IMR-90 (cell line): ENCODE results near the gene ANKRD55.

ENCODE experiments used
- BHLHE40 ChIP-seq: fragments of 150-350 bp; IDR thresholded peaks from 2 replicates; pipeline ENCODE4 v1.6.1; 2016; ENCODE audit warnings: mild to moderate bottlenecking, low read depth, low read length
- CEBPB ChIP-seq: IDR thresholded peaks from 2 replicates; pipeline ENCODE4 v1.6.1; 2012; ENCODE audit warnings: low read depth, low read length, improper control_type of control experiment
- FOS ChIP-seq: fragments of 150-350 bp; IDR thresholded peaks from 2 replicates; pipeline ENCODE4 v1.6.1; 2016; ENCODE audit warnings: low read depth, low read length
- MAFK ChIP-seq: IDR thresholded peaks from 2 replicates; pipeline ENCODE4 v1.6.1; 2012; ENCODE audit warnings: low read depth, low read length, improper control_type of control experiment
- MAZ ChIP-seq: IDR thresholded peaks from 2 replicates; pipeline ENCODE4 v1.6.1; 2012; ENCODE audit warnings: low read depth, mild to moderate bottlenecking, low read length, improper control_type of control experiment, moderate library complexity, borderline replicate concordance
- MXI1 ChIP-seq: IDR thresholded peaks from 2 replicates; pipeline ENCODE4 v1.6.1; 2012; ENCODE audit warnings: low read depth, mild to moderate bottlenecking, low read length, moderate library complexity, borderline replicate concordance
- POLR2A ChIP-seq: IDR thresholded peaks from 2 replicates; pipeline ENCODE4 v1.6.1; 2012; ENCODE audit warnings: mild to moderate bottlenecking, low read depth, low read length
- RAD21 ChIP-seq: IDR thresholded peaks from 2 replicates; pipeline ENCODE4 v1.6.1; 2012; ENCODE audit warnings: low read length, improper control_type of control experiment
- RCOR1 ChIP-seq: IDR thresholded peaks from 2 replicates; pipeline ENCODE4 v1.6.1; 2012; ENCODE audit warnings: mild to moderate bottlenecking, low read length, improper control_type of control experiment; ENCODE audit not compliant: insufficient replicate concordance
- RFX5 ChIP-seq: IDR thresholded peaks from 2 replicates; pipeline ENCODE4 v1.8.0; 2012; ENCODE audit warnings: low read depth, mild to moderate bottlenecking, low read length, moderate library complexity
- SMC3 ChIP-seq: fragments of 150-350 bp; IDR thresholded peaks from 2 replicates; pipeline ENCODE4 v1.6.1; 2016; ENCODE audit warnings: low read depth, mild to moderate bottlenecking, antibody characterized with exemption, low read length, moderate library complexity
- TF ChIP-seq, protein P1 (sequence below): conservative IDR thresholded peaks from 2 replicates; pipeline ENCODE4 v1.5.1; 2012; ENCODE audit warnings: mild to moderate bottlenecking, low read depth, low read length, improper control_type of control experiment
- TF ChIP-seq, protein P2 (sequence below): fragments of 150-350 bp; IDR thresholded peaks from 2 replicates; pipeline ENCODE4 v1.6.1; 2017; ENCODE audit warnings: mild to moderate bottlenecking, antibody characterized with exemption, low read length, low read depth
- TF ChIP-seq, protein P3 (sequence below): fragments of 150-350 bp; IDR thresholded peaks from 2 replicates; pipeline ENCODE4 v1.6.1; 2016; ENCODE audit warnings: low read depth, mild to moderate bottlenecking, low read length, moderate library complexity, borderline replicate concordance

DNA sequence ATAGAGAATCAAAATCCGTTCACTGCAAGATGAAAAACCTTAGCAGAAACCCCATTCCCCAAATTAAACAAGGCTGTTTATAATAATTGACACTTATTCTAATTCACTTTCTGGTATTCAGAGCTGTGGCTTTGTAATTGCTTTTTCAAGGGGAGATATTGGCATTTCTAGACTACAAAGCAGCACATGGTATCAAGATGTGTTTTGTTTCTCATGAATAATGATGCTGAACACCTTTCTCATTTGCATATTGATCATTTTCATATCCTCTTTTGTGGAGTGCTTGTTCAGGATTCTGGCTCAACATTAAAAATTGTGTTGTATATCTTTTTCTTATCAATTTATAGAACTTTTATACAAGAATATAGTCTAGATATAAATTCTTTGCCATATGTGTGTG lies 22.4 kb upstream of the ANKRD55 start:
- TF ChIP-seq POLR2A, result no peak
- TF ChIP-seq, protein P1, sequence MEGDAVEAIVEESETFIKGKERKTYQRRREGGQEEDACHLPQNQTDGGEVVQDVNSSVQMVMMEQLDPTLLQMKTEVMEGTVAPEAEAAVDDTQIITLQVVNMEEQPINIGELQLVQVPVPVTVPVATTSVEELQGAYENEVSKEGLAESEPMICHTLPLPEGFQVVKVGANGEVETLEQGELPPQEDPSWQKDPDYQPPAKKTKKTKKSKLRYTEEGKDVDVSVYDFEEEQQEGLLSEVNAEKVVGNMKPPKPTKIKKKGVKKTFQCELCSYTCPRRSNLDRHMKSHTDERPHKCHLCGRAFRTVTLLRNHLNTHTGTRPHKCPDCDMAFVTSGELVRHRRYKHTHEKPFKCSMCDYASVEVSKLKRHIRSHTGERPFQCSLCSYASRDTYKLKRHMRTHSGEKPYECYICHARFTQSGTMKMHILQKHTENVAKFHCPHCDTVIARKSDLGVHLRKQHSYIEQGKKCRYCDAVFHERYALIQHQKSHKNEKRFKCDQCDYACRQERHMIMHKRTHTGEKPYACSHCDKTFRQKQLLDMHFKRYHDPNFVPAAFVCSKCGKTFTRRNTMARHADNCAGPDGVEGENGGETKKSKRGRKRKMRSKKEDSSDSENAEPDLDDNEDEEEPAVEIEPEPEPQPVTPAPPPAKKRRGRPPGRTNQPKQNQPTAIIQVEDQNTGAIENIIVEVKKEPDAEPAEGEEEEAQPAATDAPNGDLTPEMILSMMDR, result no peak
- TF ChIP-seq, protein P2, sequence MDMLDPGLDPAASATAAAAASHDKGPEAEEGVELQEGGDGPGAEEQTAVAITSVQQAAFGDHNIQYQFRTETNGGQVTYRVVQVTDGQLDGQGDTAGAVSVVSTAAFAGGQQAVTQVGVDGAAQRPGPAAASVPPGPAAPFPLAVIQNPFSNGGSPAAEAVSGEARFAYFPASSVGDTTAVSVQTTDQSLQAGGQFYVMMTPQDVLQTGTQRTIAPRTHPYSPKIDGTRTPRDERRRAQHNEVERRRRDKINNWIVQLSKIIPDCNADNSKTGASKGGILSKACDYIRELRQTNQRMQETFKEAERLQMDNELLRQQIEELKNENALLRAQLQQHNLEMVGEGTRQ, result no peak
- TF ChIP-seq, protein P3, sequence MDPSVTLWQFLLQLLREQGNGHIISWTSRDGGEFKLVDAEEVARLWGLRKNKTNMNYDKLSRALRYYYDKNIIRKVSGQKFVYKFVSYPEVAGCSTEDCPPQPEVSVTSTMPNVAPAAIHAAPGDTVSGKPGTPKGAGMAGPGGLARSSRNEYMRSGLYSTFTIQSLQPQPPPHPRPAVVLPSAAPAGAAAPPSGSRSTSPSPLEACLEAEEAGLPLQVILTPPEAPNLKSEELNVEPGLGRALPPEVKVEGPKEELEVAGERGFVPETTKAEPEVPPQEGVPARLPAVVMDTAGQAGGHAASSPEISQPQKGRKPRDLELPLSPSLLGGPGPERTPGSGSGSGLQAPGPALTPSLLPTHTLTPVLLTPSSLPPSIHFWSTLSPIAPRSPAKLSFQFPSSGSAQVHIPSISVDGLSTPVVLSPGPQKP, result no peak
- no peak for TF ChIP-seq RFX5
- TF ChIP-seq MXI1, result no peak
- no peak for TF ChIP-seq MAZ
- no peak for TF ChIP-seq FOS
- no peak for TF ChIP-seq CEBPB
- TF ChIP-seq SMC3, result no peak
- TF ChIP-seq RAD21, result no peak
- TF ChIP-seq MAFK, result no peak
- no peak for TF ChIP-seq BHLHE40
- TF ChIP-seq RCOR1, result no peak
